Trophoblast cell (in vitro differentiated cells and primary cell): Measurements from ENCODE around the gene SF3A1.

Source experiments
- DNase-seq, 2 donors: peaks; one replicate each; pipeline ENCODE4 v3.0.0-alpha.2; 2016
- H2AFZ ChIP-seq: 2 replicates; pipeline ENCODE4 v1.6.1; 2013; ENCODE audit warnings: low read length, moderate library complexity, mild to moderate bottlenecking; ENCODE audit not compliant: insufficient read depth, poor library complexity
- H2AK5ac ChIP-seq: 2 replicates; pipeline ENCODE4 v1.6.1; 2013; ENCODE audit warnings: mild to moderate bottlenecking, low read length
- H2BK120ac ChIP-seq: 2 replicates; pipeline ENCODE4 v1.6.1; 2013; ENCODE audit warnings: low read length, mild to moderate bottlenecking, moderate library complexity; ENCODE audit not compliant: insufficient read depth, poor library complexity
- H2BK12ac ChIP-seq: 2 replicates; pipeline ENCODE4 v1.6.1; 2013; ENCODE audit warnings: mild to moderate bottlenecking, low read length, moderate library complexity
- H2BK5ac ChIP-seq: 2 replicates; pipeline ENCODE4 v1.6.1; 2013; ENCODE audit warnings: low read length, low read depth, moderate library complexity, mild to moderate bottlenecking; ENCODE audit not compliant: poor library complexity
- H3K14ac ChIP-seq: 2 replicates; pipeline ENCODE4 v1.6.1; 2013; ENCODE audit warnings: mild to moderate bottlenecking, low read length
- H3K18ac ChIP-seq: 2 replicates; pipeline ENCODE4 v1.6.1; 2013; ENCODE audit warnings: mild to moderate bottlenecking, low read length
- H3K23ac ChIP-seq: 2 replicates; pipeline ENCODE4 v1.6.1; 2013; ENCODE audit warnings: low read length
- H3K27ac ChIP-seq: 2 replicates; pipeline ENCODE4 v1.5.1; 2013; ENCODE audit warnings: low read depth, mild to moderate bottlenecking, inconsistent platforms, low read length, moderate library complexity
- H3K27me3 ChIP-seq: 2 replicates; pipeline ENCODE4 v1.6.1; 2013; ENCODE audit warnings: inconsistent platforms, mild to moderate bottlenecking, low read length, moderate library complexity; ENCODE audit not compliant: insufficient read depth
- H3K36me3 ChIP-seq, 2 experiments: 1 replicate in 1 of 2; 2 replicates in 1 of 2; pipeline ENCODE4 v1.6.1; 2013; ENCODE audit warnings: low read length in 2 of 2, mild to moderate bottlenecking in 2 of 2, moderate library complexity in 1 of 2; ENCODE audit not compliant: insufficient read depth in 2 of 2, control insufficient read depth in 1 of 2
- H3K4ac ChIP-seq: 2 replicates; pipeline ENCODE4 v1.6.1; 2013; ENCODE audit warnings: low read depth, mild to moderate bottlenecking, low read length, moderate library complexity
- H3K4me1 ChIP-seq, 2 experiments: 1 replicate in 1 of 2; 2 replicates in 1 of 2; pipeline ENCODE4 v1.6.1; 2013; ENCODE audit warnings: low read length in 2 of 2, mild to moderate bottlenecking in 2 of 2, moderate library complexity in 1 of 2; ENCODE audit not compliant: insufficient read depth in 2 of 2, control insufficient read depth in 1 of 2
- H3K4me2 ChIP-seq: 2 replicates; pipeline ENCODE4 v1.6.1; 2013; ENCODE audit warnings: inconsistent platforms, mild to moderate bottlenecking, low read length, moderate library complexity
- H3K4me3 ChIP-seq: 2 replicates; pipeline ENCODE4 v1.5.1; 2013; ENCODE audit warnings: mild to moderate bottlenecking, low read depth, low read length, inconsistent platforms
- H3K79me1 ChIP-seq: one replicate; pipeline ENCODE4 v1.6.1; 2013; ENCODE audit warnings: low read length
- H3K79me2 ChIP-seq: 2 replicates; pipeline ENCODE4 v1.6.1; 2013; ENCODE audit warnings: low read length, mild to moderate bottlenecking; ENCODE audit not compliant: control insufficient read depth, insufficient read depth, poor library complexity
- H3K9ac ChIP-seq: 2 replicates; pipeline ENCODE4 v1.6.1; 2013; ENCODE audit warnings: mild to moderate bottlenecking, low read length
- H3K9me3 ChIP-seq: 2 replicates; pipeline ENCODE4 v1.6.1; 2013; ENCODE audit warnings: low read depth, mild to moderate bottlenecking, control low read depth, inconsistent platforms, low read length; ENCODE audit not compliant: insufficient read depth
- H4K12ac ChIP-seq: 2 replicates; pipeline ENCODE4 v1.6.1; 2013; ENCODE audit warnings: low read depth, mild to moderate bottlenecking, low read length, moderate library complexity
- H4K8ac ChIP-seq: 2 replicates; pipeline ENCODE4 v1.6.1; 2013; ENCODE audit warnings: low read depth, mild to moderate bottlenecking, low read length, moderate library complexity
- H4K91ac ChIP-seq: one replicate; pipeline ENCODE4 v1.6.1; 2013; ENCODE audit warnings: low read depth, mild to moderate bottlenecking, low read length, moderate library complexity
- WGBS: extraction: QIAGEN DNeasy Blood & Tissue Kit; methylation state at CpG from one replicate; pipeline ENCODE4 v1.1.7; 2013; ENCODE audit warnings: missing lambda C conversion rate; ENCODE audit not compliant: insufficient read length, insufficient coverage; ENCODE audit errors: extremely low coverage; 5-methylcytosine and 5-hydroxymethylcytosine counted together

The SF3A1 gene

DNA sequence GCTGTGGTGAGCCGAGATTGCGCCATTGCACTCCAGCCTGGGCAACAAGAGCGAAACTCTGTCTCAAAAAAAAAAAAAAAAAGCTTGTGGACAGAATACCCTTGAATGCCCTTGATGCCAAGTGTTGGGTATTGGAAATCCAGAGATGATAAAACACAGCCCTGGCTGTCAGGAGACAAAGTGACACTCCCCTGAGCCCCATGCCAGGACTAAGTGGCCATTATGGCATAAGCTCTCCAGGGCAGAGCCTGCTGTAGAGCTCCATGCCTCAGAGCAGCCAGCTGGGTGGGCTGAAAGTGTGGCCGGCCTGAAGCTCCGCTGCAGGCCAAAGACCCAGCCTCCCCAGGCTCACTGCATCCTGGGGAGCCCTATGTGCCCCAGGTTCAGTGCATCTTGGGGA lies 25.6 kb upstream of the SF3A1 start:
- Histone ChIP-seq H2BK5ac (no peak overlapping the region), H3K9ac (no peak overlapping the region), H3K4me2 (no peak overlapping the region), H4K8ac (no peak overlapping the region), H4K91ac (no peak overlapping the region), H3K4me3 (no peak overlapping the region), H2AFZ (no peak overlapping the region), H2AK5ac (no peak overlapping the region), H3K27me3 (no peaks in the 10 kb centered on the region), H3K23ac (no peak overlapping the region), H3K18ac (no peak overlapping the region), H4K12ac (no peak overlapping the region), H3K9me3 (peaks cover 2% of the 10 kb centered on the region), H3K14ac (no peak overlapping the region), H3K4me1 (peaks cover 5 to 7% of the 10 kb centered on the region in 2 experiments), H3K36me3 (peaks cover 53 to 55% of the 10 kb centered on the region in 2 experiments), H2BK12ac (no peak overlapping the region), H3K79me2 (no peaks in the 10 kb centered on the region), H3K27ac (no peak overlapping the region), H3K4ac (no peak overlapping the region), H2BK120ac (no peak overlapping the region), H3K79me1 (peaks cover 5% of the 10 kb centered on the region)
- WGBS: no CpG with 5 or more reads among the region's 5 CpGs
- no peak for DNase-seq

DNA sequence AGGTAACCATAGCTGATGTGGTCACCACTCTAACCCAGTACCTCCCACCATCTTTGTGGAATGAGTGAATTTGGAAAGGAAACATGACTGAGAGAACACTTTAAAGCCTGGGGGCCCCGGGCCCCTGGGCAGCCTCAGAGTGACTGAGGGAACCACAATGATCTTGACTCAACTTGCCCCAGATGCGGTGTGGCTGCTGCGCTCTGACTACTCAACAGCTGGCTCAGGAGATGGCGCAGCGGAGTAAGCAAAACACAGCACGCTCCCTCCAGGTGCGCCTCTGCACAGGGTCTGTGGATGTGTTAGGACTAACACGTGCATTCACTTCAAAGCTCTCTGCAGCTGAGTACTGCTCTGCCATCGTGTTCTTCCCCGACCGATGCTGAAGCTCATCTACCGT lies 24.6 kb upstream of the SF3A1 start:
- Histone ChIP-seq H3K27me3 (no peaks in the 10 kb centered on the region), H3K27ac (no peak overlapping the region), H3K23ac (no peak overlapping the region), H3K9me3 (peaks cover 2% of the 10 kb centered on the region), H2BK5ac (no peak overlapping the region), H2BK12ac (no peak overlapping the region), H3K4me1 (peaks cover 2% of the 10 kb centered on the region in 2 experiments), H3K4me3 (no peak overlapping the region), H3K18ac (no peak overlapping the region), H4K91ac (no peak overlapping the region), H3K9ac (no peak overlapping the region), H4K8ac (no peak overlapping the region), H2AFZ (no peak overlapping the region), H3K79me1 (no peaks in the 10 kb centered on the region), H3K36me3 (peaks cover 60 to 62% of the 10 kb centered on the region in 2 experiments), H3K4ac (no peak overlapping the region), H3K79me2 (no peaks in the 10 kb centered on the region), H2AK5ac (no peak overlapping the region), H3K14ac (no peak overlapping the region), H3K4me2 (no peak overlapping the region), H4K12ac (no peak overlapping the region), H2BK120ac (no peak overlapping the region)
- WGBS: no CpG with 5 or more reads among the region's 12 CpGs
- DNase-seq: no peak

GRCh38 chr22:30380011-30380410 lies 23.3 kb upstream of the SF3A1 start:
- DNase-seq: no peak
- Histone ChIP-seq H3K4me3 (peak overlapping the region; percentile 32), H3K27ac (no peak overlapping the region), H4K12ac (peak overlapping the region; percentile 27), H3K9ac (no peak overlapping the region), H3K18ac (no peak overlapping the region), H2BK120ac (no peak overlapping the region), H3K79me2 (no peaks in the 10 kb centered on the region), H3K27me3 (no peaks in the 10 kb centered on the region), H2AFZ (no peak overlapping the region), H4K91ac (no peak overlapping the region), H3K23ac (no peak overlapping the region), H3K14ac (no peak overlapping the region), H3K4me2 (no peak overlapping the region), H3K36me3 (peaks cover 60 to 67% of the 10 kb centered on the region in 2 experiments), H2AK5ac (no peak overlapping the region), H2BK5ac (no peak overlapping the region), H4K8ac (no peak overlapping the region), H3K79me1 (no peaks in the 10 kb centered on the region), H3K9me3 (peaks cover 2% of the 10 kb centered on the region), H2BK12ac (no peak overlapping the region), H3K4me1 (no peaks in the 10 kb centered on the region), H3K4ac (no peak overlapping the region)
- WGBS: no CpG with 5 or more reads among the region's 20 CpGs

DNA sequence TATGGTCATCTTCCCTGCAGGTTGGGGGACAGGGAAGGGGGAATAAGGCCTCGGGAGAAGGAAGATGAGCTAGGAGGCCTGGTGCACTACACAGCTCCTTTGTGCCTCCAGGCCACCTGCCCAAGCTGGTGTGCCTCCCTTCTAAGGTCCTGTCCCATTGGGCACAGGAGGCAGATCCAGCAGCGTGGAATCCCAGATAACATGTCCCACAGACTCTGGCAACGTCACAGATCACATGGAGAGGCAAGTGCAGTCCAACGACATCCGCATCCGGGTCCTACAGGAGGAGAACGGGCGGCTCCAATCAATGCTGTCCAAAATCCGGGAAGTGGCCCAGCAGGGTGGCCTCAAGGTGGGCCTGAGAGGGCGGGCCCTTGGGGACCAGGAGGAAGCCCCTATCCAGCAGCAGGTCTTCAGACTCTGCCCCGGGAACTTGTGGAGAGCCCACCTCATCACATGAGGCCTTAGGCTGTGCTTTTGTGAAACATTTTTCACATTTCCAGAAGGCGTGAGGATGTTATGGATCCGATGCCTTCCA lies 18.7 kb upstream of the SF3A1 start:
- Histone ChIP-seq H3K14ac (no peak overlapping the region), H3K9ac (no peak overlapping the region), H3K27me3 (no peaks in the 10 kb centered on the region), H2BK120ac (no peak overlapping the region), H3K4me2 (no peak overlapping the region), H3K27ac (no peak overlapping the region), H3K18ac (no peak overlapping the region), H3K9me3 (no peaks in the 10 kb centered on the region), H2AFZ (no peak overlapping the region), H4K91ac (no peak overlapping the region), H3K36me3 (peaks cover 32 to 35% of the 10 kb centered on the region in 2 experiments), H2BK5ac (no peak overlapping the region), H3K79me2 (no peaks in the 10 kb centered on the region), H3K4ac (no peak overlapping the region), H2BK12ac (no peak overlapping the region), H2AK5ac (no peak overlapping the region), H3K23ac (no peak overlapping the region), H3K4me3 (no peak overlapping the region), H4K12ac (no peak overlapping the region), H3K4me1 (peaks cover 3 to 5% of the 10 kb centered on the region in 2 experiments), H3K79me1 (no peaks in the 10 kb centered on the region), H4K8ac (no peak overlapping the region)
- WGBS: no CpG with 5 or more reads among the region's 13 CpGs
- no peak for DNase-seq
